ENCODE data around the gene SASS6. TPM values are rescaled to one million over a fixed set of nuclear protein-coding genes. Genes with fewer than 3 reads are reported as not detected.

The SASS6 gene
- total and polyA plus RNA-seq, 9 of the 15 experiments (the other 6 are each of a cell fraction or from before 2014, with no cell fraction given), result 11.6 to 34.1 (median 18.0) TPM

DNA sequence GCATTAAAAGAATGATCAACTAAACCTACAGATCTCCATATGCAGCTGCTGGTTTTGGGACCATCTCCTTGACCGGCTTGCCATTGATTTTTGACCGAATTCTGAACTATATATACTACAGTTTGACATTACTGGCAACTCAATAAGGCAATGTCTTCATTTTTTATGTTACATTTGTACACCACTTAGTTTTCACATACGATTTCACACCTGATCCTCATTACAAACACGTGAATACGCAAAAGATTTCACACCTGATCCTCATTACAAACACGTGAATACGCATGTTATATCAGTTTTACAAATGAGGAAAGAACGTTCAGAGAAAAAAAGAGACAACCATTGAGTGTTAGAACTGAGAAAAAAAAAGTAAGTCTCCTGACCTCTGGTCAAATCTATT lies 1.1 kb downstream of the SASS6 start (continued):
- TF ChIP-seq FUS (optimal IDR thresholded peaks at IDR 0.05; ENCODE audit: low read depth, low read length), result no peak
- no peak for TF ChIP-seq ZNF146 (CRISPR knock-in tag; IDR thresholded peaks at IDR 0.05; ENCODE audit: unreplicated experiment)
- TF ChIP-seq DACH1 (IDR thresholded peaks at IDR 0.05; ENCODE audit: partially characterized antibody), result no peak
- TF ChIP-seq ZNF347 (CRISPR knock-in tag; IDR thresholded peaks at IDR 0.05; ENCODE audit: low read depth), result no peak
- no peak for TF ChIP-seq ARID2 (IDR thresholded peaks at IDR 0.05)
- TF ChIP-seq, protein P1, sequence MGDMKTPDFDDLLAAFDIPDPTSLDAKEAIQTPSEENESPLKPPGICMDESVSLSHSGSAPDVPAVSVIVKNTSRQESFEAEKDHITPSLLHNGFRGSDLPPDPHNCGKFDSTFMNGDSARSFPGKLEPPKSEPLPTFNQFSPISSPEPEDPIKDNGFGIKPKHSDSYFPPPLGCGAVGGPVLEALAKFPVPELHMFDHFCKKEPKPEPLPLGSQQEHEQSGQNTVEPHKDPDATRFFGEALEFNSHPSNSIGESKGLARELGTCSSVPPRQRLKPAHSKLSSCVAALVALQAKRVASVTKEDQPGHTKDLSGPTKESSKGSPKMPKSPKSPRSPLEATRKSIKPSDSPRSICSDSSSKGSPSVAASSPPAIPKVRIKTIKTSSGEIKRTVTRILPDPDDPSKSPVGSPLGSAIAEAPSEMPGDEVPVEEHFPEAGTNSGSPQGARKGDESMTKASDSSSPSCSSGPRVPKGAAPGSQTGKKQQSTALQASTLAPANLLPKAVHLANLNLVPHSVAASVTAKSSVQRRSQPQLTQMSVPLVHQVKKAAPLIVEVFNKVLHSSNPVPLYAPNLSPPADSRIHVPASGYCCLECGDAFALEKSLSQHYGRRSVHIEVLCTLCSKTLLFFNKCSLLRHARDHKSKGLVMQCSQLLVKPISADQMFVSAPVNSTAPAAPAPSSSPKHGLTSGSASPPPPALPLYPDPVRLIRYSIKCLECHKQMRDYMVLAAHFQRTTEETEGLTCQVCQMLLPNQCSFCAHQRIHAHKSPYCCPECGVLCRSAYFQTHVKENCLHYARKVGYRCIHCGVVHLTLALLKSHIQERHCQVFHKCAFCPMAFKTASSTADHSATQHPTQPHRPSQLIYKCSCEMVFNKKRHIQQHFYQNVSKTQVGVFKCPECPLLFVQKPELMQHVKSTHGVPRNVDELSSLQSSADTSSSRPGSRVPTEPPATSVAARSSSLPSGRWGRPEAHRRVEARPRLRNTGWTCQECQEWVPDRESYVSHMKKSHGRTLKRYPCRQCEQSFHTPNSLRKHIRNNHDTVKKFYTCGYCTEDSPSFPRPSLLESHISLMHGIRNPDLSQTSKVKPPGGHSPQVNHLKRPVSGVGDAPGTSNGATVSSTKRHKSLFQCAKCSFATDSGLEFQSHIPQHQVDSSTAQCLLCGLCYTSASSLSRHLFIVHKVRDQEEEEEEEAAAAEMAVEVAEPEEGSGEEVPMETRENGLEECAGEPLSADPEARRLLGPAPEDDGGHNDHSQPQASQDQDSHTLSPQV (IDR thresholded peaks at IDR 0.05), result peak; percentile 77
- no peak for TF ChIP-seq MTF1 (CRISPR knock-in tag; IDR thresholded peaks at IDR 0.05; ENCODE audit: borderline replicate concordance)
- no peak for TF ChIP-seq ZNF79 (CRISPR knock-in tag; IDR thresholded peaks at IDR 0.05; ENCODE audit: low read depth)
- TF ChIP-seq ZNF830 (CRISPR knock-in tag; IDR thresholded peaks at IDR 0.05), result no peak
- TF ChIP-seq, protein P2, sequence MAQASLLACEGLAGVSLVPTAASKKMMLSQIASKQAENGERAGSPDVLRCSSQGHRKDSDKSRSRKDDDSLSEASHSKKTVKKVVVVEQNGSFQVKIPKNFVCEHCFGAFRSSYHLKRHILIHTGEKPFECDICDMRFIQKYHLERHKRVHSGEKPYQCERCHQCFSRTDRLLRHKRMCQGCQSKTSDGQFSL (CRISPR knock-in tag; IDR thresholded peaks at IDR 0.05), result no peak
- TF ChIP-seq, protein P2 (tag; IDR thresholded peaks at IDR 0.05), result no peak
- TF ChIP-seq ZNF263 (CRISPR knock-in tag; IDR thresholded peaks at IDR 0.05; ENCODE audit: borderline replicate concordance), result no peak
- TF ChIP-seq GATAD2B (IDR thresholded peaks at IDR 0.05; ENCODE audit: borderline replicate concordance), result no peak

Data from K562 (cell line).